IPS-15b (cell line): ENCODE measurements around the gene SPNS2.
A peak's percentile ranks its signal among the peaks of the same experiment; 100 is the strongest.

ENCODE experiments used
- H3K27me3 ChIP-seq: one replicate; pipeline ENCODE4 v1.6.1; 2013; ENCODE audit warnings: low read length; ENCODE audit not compliant: control insufficient read depth, insufficient read depth
- H3K36me3 ChIP-seq: one replicate; pipeline ENCODE4 v1.6.1; 2013; ENCODE audit warnings: low read length; ENCODE audit not compliant: control insufficient read depth, insufficient read depth
- H3K4me1 ChIP-seq: one replicate; pipeline ENCODE4 v1.6.1; 2013; ENCODE audit warnings: mild to moderate bottlenecking, low read length; ENCODE audit not compliant: control insufficient read depth, insufficient read depth
- H3K4me3 ChIP-seq: one replicate; pipeline ENCODE4 v1.5.1; 2013; ENCODE audit warnings: low read depth, low read length
- H3K9ac ChIP-seq: one replicate; pipeline ENCODE4 v1.6.1; 2013; ENCODE audit warnings: low read depth, mild to moderate bottlenecking, low read length
- H3K9me3 ChIP-seq: one replicate; pipeline ENCODE4 v1.6.1; 2013; ENCODE audit warnings: mild to moderate bottlenecking, low read length; ENCODE audit not compliant: control insufficient read depth, insufficient read depth

SPNS2 gene

GRCh38 chr17:4498461-4499397 is at the start of gene SPNS2:
Gene SPNS2, plus strand, starts transcription at chr17:4498881. Its CDS starts 167 bp downstream, at chr17:4499048.
- no peaks in the 10 kb centered on the region for H3K9me3 ChIP-seq
- H3K4me1 ChIP-seq: peaks cover 2% of the 10 kb centered on the region
- H3K27me3 ChIP-seq: peaks cover 38% of the 10 kb centered on the region
- H3K4me3 ChIP-seq: peak within 1 kb of the TSS; percentile 69
- H3K36me3 ChIP-seq: no peaks in the 10 kb centered on the region
- no peak within 1 kb of the TSS for H3K9ac ChIP-seq

GRCh38 chr17:4449736-4450135 is 48.9 kb upstream of the SPNS2 start:
- Histone ChIP-seq H3K4me3 (no peak overlapping the region), H3K4me1 (no peaks in the 10 kb centered on the region), H3K27me3 (no peaks in the 10 kb centered on the region), H3K9ac (no peak overlapping the region), H3K36me3 (no peaks in the 10 kb centered on the region), H3K9me3 (no peaks in the 10 kb centered on the region)

GRCh38 chr17:4450710-4451316 is 47.9 kb upstream of the SPNS2 start:
- H3K9ac ChIP-seq: no peak overlapping the region
- H3K4me1 ChIP-seq: no peaks in the 10 kb centered on the region
- no peaks in the 10 kb centered on the region for H3K27me3 ChIP-seq
- H3K4me3 ChIP-seq: no peak overlapping the region
- no peaks in the 10 kb centered on the region for H3K9me3 ChIP-seq
- H3K36me3 ChIP-seq: no peaks in the 10 kb centered on the region

GRCh38 chr17:4453812-4454591 is 44.7 kb upstream of the SPNS2 start:
- Histone ChIP-seq H3K27me3 (no peaks in the 10 kb centered on the region), H3K4me1 (no peaks in the 10 kb centered on the region), H3K4me3 (no peak overlapping the region), H3K9ac (no peak overlapping the region), H3K36me3 (no peaks in the 10 kb centered on the region), H3K9me3 (no peaks in the 10 kb centered on the region)

GRCh38 chr17:4460661-4461060 is 38.0 kb upstream of the SPNS2 start:
- H3K4me1 ChIP-seq: no peaks in the 10 kb centered on the region

GRCh38 chr17:4463818-4464476 is 34.7 kb upstream of the SPNS2 start:
- Histone ChIP-seq H3K36me3 (no peaks in the 10 kb centered on the region), H3K4me1 (no peaks in the 10 kb centered on the region), H3K27me3 (no peaks in the 10 kb centered on the region), H3K4me3 (no peak overlapping the region), H3K9ac (no peak overlapping the region), H3K9me3 (no peaks in the 10 kb centered on the region)

More at GRCh38 chr17:4460661-4461060, 38.0 kb upstream of the SPNS2 start:
- no peak overlapping the region for H3K9ac ChIP-seq
- no peak overlapping the region for H3K4me3 ChIP-seq
- H3K27me3 ChIP-seq: no peaks in the 10 kb centered on the region
- no peaks in the 10 kb centered on the region for H3K9me3 ChIP-seq
- H3K36me3 ChIP-seq: no peaks in the 10 kb centered on the region

- no peaks in the 10 kb centered on the region for H3K4me1 ChIP-seq
- no peak overlapping the region for H3K9ac ChIP-seq
- no peaks in the 10 kb centered on the region for H3K36me3 ChIP-seq
- H3K27me3 ChIP-seq: no peaks in the 10 kb centered on the region
- H3K4me3 ChIP-seq: no peak overlapping the region
- H3K9me3 ChIP-seq: no peaks in the 10 kb centered on the region
Measured at GRCh38 chr17:4465786-4466185, 32.9 kb upstream of the SPNS2 start.

GRCh38 chr17:4467287-4467686 is 31.4 kb upstream of the SPNS2 start:
- Histone ChIP-seq H3K9me3 (no peaks in the 10 kb centered on the region), H3K4me3 (no peak overlapping the region), H3K4me1 (no peaks in the 10 kb centered on the region), H3K36me3 (no peaks in the 10 kb centered on the region), H3K27me3 (no peaks in the 10 kb centered on the region), H3K9ac (no peak overlapping the region)

GRCh38 chr17:4469552-4469951 is 29.1 kb upstream of the SPNS2 start:
- H3K4me3 ChIP-seq: no peak overlapping the region
- H3K9me3 ChIP-seq: no peaks in the 10 kb centered on the region
- H3K9ac ChIP-seq: no peak overlapping the region
- H3K27me3 ChIP-seq: no peaks in the 10 kb centered on the region
- no peaks in the 10 kb centered on the region for H3K36me3 ChIP-seq
- H3K4me1 ChIP-seq: no peaks in the 10 kb centered on the region

GRCh38 chr17:4472286-4472685 is 26.4 kb upstream of the SPNS2 start:
- Histone ChIP-seq H3K9ac (no peak overlapping the region), H3K9me3 (no peaks in the 10 kb centered on the region), H3K4me3 (no peak overlapping the region), H3K36me3 (no peaks in the 10 kb centered on the region), H3K4me1 (no peaks in the 10 kb centered on the region), H3K27me3 (no peaks in the 10 kb centered on the region)

GRCh38 chr17:4474093-4474492 is 24.6 kb upstream of the SPNS2 start:
- Histone ChIP-seq H3K36me3 (no peaks in the 10 kb centered on the region), H3K27me3 (no peaks in the 10 kb centered on the region), H3K4me1 (no peaks in the 10 kb centered on the region), H3K4me3 (no peak overlapping the region), H3K9me3 (no peaks in the 10 kb centered on the region), H3K9ac (no peak overlapping the region)
